NCI-H1436 treated with DMSO at 0.1 percent for 48 hours (cell line): ENCODE measurements around the gene LPIN3.
"Not testable (repeated sequence)": the region's sequence is repeated elsewhere in the genome, so short reads cannot be mapped to it uniquely, and the experiment has no call there.

ENCODE experiments used
- DNase-seq: peaks from one replicate; lab custom pipeline; 2025; lab: John Stamatoyannopoulos, UW

Gene LPIN3, protein sequence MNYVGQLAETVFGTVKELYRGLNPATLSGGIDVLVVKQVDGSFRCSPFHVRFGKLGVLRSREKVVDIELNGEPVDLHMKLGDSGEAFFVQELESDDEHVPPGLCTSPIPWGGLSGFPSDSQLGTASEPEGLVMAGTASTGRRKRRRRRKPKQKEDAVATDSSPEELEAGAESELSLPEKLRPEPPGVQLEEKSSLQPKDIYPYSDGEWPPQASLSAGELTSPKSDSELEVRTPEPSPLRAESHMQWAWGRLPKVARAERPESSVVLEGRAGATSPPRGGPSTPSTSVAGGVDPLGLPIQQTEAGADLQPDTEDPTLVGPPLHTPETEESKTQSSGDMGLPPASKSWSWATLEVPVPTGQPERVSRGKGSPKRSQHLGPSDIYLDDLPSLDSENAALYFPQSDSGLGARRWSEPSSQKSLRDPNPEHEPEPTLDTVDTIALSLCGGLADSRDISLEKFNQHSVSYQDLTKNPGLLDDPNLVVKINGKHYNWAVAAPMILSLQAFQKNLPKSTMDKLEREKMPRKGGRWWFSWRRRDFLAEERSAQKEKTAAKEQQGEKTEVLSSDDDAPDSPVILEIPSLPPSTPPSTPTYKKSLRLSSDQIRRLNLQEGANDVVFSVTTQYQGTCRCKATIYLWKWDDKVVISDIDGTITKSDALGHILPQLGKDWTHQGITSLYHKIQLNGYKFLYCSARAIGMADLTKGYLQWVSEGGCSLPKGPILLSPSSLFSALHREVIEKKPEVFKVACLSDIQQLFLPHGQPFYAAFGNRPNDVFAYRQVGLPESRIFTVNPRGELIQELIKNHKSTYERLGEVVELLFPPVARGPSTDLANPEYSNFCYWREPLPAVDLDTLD

DNA sequence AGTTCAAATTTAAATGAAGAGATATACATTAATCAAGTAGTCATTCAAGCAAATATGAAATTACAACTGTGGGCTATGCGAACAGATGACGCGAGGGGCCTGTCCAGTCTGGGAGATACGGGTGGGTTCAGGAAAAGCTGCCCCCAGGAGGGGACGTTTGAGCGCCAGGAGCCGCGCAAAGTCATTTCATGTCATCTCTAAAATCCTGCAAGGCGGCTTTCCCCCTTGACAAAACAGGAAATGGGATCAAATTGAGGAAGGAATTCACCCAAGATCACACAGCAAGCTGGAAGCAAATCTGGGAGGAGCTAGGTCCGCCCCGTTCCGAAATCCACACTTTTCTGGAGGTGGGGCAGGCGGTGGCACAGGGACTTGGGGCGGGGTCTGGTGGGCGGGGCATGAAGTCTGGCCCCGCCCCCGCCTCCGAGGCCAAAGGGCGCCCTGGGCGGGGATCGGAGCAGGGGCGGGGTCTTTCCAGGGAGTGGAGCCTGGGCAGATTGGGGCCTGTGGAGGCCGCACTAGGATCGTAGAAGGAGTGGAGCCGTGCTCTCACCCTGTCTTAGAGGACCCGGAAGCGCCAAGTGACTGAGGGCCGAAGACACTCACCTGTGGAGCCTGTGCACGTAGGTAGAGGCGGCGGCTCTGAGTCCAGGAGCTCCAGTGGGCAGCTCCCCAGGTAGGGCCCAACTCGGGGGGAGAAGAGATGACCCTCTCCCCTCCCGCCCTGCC is at the start of gene LPIN3:
Gene LPIN3 (plus strand): TSS at position 495 of the 729 bp plus-strand sequence. CDS start 4,983 bp downstream, outside the sequence.
- no peak for DNase-seq

DNA sequence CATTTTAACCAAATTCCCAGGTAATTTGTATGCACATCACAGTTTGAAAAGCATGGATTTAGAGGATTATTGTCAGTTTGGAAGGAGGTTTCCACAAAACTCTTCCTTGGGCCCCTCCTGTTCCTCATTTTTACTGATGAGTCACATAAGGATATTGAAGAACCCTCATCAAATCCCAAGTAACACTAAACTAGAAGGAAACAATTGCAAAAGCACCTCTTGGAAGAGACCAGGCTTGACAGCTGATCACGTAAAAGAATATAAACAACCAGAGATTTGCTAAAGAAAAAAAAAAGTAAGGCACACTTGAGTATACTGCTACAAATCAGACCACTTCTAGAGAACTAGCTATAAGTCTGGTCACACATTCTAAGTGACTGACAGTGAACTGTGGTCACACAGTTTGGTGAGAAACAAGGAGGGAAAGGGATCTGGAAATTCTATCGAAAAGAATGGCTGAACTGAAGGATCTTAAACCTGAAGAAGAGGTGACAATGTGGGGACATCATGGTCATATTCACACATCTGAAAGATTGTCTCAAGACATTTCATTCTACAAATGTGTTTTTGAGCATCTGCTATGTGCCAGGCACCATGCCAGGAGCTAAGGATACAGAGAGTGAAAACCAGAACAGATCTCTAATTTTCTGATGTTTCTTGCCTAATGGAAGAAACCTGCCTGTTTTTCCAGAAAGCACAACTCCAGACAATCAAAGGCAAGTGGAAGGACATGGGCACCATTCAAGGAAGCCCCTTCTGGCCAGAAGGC is 47.2 kb upstream of the LPIN3 start:
- no peak for DNase-seq

DNA sequence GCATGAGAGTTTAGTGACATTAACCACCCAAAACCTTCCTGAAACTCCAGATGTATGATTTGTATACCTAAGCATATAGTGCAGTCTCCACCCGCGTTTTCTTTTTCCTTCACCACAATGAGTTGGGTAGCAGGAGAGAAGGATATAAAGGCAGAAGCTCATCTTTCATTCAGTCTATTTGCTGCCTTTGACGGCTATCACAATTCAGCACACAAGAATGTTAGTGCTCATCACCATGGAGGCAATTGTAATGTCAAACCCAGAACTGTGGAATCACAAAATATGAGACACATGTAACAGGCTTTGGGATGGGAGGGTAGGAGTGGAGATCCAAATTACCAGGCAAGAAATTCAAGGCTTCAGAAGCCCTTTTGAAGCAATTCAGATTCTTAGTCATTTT is 40.7 kb upstream of the LPIN3 start:
- no peak for DNase-seq

DNA sequence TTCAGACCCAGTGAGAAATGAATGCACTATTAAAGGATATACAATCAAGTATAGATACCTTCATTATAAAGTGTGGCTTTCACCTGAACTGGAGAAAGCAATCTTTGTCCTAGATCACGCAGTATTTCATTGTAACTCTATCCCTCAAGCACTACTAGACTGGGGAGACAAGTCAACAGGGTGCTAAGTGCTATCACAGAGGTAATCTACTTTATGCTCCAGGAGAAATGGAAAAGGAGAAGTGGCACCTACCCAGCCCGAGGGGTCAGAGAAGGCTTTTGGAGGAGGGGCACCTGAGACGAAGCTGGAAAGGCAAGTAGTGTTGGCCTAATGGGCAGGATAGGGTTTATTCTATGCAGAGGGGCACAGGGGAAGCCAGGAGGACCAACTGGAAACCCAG is 40.2 kb upstream of the LPIN3 start:
- DNase-seq, result no peak

DNA sequence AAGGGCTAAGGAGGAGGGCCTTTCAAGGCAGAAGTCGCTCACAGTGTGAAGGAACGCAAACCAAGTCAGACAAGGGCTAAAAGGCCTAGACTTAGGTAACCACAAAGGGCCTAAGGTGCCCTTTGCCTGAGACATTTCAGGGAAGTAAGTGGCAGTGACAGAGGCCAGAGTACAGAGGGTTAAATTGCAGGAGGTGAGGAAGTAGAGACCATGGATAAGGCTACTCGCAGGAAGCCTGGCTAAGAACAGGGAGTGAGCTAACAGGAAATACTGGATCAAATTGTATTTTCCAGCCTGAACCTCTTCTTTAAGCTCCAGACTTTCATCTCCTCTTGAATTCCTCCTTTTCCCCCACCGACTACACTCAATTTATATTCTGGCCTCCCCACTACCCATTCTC is 39.7 kb upstream of the LPIN3 start:
- DNase-seq, result no peak

DNA sequence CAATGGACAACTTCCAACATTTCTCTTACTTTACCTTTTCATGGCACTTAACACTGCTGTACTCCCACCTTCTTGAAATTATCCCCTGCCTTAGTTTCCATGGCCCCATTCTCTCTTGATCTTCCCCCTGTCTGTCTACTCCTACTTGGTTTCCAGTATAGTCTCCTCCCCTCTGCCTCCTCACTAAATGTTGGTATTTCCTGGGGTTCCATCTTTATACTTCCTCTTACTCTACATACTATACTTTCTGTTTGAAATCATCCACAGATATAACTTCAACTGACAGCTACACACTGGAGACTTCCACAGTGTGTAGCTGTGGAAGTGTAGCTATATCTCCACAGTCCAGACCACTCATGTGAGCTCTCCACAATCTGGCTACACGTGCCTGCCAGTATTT is 36.6 kb upstream of the LPIN3 start:
- no peak for DNase-seq

DNA sequence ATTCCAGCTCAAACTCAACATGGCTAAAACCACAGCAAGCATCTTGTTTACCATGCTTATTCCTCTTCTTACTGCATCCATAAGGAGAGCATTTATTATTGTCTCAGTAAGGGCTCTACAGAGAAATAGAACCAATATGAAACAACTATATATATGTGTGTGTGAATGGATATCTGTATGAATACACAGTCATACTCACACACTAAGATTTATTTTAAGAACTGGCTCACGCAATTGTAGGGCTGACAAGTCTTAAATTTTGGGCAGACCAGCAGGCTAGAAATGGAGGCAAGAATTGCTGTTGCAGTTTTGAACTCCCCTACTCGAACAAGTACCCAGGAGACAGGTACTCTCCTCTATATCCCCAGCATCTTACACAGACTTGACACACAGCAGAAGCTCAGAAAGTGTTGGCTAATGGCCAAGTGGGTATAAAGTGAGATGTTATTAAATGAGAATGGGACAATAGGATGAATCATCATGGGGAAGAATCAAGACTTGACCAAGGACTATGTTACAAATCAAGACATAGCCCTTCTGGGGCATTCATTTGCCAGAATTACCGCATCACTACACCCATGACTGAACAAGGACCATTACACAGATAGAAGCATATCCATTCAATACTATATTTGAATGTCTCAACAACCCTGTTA is 36.1 kb upstream of the LPIN3 start:
- no peak for DNase-seq

DNA sequence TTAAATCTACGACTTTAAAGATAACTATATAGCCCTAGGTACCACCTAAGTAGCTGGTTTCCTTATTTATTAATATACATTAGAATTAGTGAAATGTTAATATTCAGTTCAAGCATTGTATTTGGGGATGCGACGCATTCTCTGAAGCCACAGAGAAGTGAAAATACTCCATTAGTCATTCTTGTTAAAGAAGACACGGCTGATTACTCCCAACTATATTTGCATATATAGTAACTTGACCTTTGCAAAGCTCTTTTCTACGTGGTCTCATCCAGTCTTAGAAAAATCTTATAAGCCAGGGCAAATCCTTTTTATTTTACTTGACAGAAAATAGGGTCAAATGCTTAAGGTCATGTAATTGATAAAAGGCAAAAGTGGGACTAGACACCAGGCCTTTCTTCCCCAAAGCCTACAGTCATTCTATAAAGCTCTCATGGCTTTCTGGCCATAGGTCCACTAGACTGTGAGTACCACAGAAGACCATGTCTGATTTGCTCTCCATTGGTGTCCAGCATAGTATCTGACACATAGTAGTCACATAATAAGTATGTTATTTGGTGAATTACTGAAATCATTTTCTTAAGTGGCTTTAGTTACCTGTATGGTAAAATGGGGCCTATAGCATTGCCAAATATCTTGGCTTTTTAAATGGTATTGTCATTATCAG is 34.4 kb upstream of the LPIN3 start:
- no peak for DNase-seq

DNA sequence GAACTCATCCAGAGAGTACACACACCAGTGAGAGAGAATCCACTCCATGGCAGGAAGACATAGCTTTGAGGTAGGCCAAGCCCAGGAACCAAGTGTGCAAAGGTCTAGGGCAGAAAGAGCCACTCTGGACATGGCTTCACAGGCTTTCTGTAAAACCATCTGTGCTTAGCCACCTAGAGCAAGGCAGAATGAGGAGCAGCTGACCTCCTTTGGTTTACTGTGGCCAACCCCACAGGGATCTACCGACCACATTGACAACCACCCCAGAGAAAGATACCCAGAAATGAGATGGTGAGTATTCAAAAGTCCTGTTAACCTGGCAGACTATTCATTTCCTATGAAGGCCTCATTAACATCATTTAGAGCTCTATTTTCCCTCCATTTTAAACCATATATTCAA is 33.6 kb upstream of the LPIN3 start:
- DNase-seq, result no peak

DNA sequence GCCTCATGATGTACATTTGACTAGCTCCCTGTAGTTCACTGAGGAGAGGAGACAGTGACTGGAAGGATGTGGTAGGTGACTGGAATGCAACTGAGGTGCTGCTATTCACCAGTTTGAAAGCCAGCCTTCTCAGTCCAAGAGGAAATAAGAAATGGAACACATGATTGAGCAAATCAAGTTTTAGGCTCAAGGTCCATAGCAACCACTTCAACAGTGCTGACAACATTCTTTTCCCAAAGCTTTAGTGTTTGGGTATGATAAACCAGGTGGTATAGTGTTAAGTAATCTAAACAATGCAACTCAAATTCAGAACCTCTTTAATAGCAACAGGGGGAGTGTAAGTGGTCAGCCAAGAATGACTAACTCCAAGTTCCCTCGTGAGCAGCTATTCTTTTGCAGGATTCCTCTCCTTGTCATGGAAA is 32.3 kb upstream of the LPIN3 start:
- DNase-seq, result no peak

DNA sequence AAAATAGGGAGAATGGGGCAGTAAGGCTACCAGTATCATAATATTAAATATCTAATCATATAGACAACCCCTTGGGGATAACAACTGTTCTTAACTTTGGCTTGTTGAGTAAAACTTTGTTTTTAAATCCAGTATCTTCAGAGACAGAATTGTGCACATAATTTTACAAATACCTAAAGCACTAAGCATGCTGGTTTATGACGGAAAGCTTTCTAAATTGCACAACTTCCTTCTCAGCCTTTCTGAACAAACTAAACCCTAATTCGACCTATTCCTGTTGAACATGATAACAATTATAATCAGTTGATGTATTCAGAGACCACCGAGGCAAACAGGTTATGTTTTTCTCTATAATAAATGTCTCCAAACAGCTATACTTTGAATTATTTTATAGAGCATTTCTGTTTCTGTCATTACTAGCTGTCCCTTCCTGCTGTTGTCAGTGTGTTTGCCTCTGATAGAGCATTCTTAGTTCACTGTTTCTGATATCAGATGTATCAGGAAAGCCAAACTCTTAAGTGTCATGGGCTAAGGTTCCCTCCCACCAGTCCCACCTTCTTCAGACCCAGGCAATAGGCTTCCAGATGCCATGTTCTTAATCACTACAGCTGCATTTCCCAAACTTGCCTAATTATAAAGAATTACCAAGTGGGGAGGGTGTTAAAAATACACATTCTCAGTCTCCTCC is 31.8 kb upstream of the LPIN3 start:
- DNase-seq, result no peak

DNA sequence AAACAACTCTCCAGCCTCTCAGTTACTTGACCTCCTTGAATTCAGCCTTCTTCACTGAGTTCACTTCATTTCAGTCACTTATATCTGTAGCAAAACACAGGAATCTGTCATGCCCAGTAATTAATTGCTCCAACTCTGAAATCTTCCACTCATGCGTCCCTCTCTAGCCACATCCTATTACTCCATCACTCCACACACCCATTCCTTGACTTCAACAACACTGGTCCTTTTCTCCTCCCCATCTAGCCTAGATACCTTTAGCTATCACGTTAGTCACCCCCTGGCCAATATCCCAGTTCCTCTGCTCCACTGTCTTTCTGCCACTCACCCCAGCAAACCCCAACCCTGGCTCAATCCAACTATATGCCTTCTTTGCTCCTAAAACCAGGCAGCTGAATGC is 30.8 kb upstream of the LPIN3 start:
- no peak for DNase-seq

DNA sequence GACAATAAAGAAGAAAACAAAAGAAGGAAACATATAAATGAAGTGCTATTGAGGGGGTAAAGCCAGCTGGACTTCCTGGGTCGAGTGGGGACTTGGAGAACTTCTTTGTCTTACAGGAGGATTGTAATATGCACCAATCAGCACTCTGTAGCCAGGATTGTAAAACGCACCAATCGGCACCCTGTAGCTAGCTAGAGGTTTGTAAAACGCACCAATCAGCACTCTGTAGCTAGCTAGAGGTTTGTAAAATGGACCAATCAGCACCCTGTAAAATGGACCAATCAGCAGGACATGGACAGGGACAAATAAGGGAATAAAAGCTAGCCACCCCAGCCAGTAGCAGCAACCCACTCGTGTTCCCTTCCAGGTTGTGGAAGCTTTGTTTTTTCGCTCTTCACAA is 28.6 kb upstream of the LPIN3 start:
- DNase-seq, result not testable (repeated sequence)

DNA sequence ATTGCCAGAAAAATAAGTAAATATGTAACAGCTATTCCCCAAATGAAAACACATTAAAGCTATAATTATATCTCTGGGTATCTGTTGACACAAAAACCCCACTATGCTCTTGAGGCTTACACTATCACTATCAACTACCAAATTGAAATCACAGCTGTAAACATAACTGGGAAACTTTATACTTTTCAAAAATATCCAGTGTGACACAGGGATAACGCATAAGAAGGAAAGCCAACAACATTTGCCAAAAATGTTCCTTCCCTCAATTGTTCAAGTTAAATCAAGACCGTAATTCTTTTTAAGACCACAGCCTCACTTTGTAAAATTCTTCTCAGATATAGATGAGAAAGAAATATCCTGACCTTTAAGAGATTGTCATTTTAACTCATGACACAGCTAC is 26.2 kb upstream of the LPIN3 start:
- no peak for DNase-seq

DNA sequence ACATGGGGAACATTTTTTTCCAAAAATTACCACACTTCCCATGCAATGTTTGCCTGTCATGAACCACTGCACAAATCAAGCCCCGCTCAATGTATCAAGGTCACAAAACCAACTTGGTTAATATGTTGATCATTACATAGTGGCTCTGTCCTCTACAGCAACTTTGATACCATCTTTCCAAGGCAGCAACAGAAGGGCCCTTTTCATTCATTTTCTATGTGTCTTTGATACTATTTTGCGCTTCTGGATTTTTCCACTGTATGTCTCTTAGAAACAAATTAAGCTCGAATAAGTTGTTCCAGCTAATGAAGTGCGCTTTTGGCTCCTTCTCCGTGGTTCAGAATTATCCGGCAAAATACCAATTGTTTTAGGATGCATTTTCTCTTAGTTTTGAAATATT is 24.6 kb upstream of the LPIN3 start:
- no peak for DNase-seq

DNA sequence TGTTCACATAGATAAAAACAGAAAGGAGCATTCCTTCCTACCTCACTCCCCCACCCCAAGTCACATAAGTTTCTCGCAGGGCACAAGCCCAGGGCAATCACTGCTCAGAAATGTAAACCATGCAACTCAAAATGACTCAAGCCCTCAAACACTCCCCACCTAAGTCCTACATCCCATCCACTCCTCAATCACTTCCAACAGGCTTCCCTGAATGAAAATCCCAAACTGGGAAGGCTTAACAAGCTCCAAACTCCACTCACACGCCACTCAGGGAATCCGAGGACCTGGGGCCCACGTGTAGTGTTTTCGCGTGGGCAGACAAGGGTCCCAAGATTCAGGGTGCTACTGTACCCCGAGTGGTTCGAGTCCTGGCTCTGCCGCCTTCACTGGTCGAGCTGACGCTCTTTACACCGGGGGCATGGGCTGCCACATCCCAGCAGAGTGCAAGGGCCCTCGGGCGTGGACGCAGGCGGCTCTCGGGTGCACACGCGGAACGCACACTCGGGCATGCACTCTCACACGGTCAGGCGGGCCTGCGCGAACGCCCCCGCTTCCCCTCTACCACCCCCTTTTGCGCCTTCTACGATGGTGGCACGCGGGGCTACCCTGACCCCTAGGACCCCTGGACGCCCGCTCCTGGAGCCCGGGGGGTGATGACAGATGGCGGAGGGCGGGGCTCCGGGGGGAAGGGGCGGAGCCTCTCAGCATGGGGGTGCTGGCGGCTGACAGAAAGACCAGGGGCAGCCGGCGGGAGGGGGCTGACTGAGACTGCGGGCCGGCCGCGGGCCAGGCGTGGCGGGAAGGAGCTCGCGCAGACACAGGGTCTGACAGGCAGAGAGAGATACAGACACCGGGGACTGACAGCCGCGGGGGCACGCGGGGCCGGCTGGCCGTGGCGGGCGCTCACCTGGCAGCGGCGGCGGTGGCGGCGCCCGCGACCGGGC is 23.7 kb upstream of the LPIN3 start:
- no peak for DNase-seq

DNA sequence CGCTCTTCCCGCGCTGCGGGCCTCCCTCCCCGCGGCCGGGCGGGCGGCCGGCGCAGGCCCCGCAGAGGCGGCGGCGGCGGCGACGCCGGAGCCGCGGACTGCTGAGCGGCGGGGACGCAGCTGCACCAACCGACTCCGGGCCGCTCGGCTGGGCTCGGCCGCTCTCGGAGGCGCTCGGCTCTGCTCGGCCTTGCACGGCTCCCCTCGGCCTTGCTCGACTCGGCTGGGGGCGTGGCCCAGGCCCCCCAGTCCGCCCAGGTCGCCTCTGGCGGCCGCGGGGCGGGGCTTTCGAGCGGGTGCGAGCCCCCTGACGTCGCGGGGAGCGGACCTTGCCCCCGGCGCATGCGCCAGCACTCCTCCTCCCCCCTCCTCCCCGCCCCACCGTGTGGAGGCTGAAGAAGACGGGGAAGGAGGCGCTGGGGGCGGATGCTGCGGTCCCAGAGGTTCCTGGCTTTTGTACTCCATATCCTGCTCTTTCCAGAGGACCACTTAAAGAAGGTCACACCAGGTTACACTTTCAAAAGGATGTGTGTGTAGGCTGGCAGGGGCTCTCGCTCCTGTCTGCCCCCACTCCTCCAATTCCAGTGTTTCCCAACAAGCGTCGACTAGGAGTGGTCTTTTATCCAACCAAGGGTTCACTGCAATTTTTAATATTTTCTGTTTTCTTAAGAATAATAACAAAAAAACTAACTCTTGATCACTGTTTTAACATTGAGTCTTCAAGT is 22.9 kb upstream of the LPIN3 start, which contains the start of gene ZHX3:
Gene ZHX3 (minus strand): TSS at position 186 of the 725 bp plus-strand sequence. CDS start 112,815 bp downstream, outside the sequence.
- peak; percentile 76 for DNase-seq

DNA sequence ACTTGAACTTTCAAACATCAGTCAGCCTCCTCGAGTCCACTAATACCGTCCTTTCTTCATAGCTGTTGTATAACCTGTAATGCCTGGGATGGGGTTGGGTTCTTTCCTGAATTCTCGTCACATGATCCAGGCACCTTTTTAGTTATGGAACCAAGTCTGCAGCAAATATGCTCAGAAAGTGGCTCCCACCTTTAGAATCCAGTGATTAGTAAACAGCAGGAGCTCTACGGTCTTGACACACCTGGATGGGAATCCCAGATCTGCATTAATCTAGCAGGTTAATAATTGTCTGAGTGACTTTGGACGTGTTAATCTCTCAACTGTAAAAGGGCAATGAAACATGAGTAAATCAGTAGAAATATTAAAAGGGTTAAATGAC is 22.4 kb upstream of the LPIN3 start:
- DNase-seq, result no peak
